GM12875 (cell line): ENCODE results near the gene PPM1B.
"Not testable (repeated sequence)": the region's sequence is repeated elsewhere in the genome, so short reads cannot be mapped to it uniquely, and the experiment has no call there.

Source experiments
- H3K4me3 ChIP-seq: one replicate; pipeline ENCODE4 v1.5.1; 2011; ENCODE audit warnings: low read depth, low read length, control low read depth
- TF ChIP-seq, protein P1 (sequence below): IDR thresholded peaks from 2 replicates; pipeline ENCODE4 v1.5.1; 2011; ENCODE audit warnings: low read depth, mild to moderate bottlenecking, control low read depth, inconsistent platforms, low read length, moderate library complexity, borderline replicate concordance; ENCODE audit not compliant: insufficient read depth

PPM1B gene

DNA sequence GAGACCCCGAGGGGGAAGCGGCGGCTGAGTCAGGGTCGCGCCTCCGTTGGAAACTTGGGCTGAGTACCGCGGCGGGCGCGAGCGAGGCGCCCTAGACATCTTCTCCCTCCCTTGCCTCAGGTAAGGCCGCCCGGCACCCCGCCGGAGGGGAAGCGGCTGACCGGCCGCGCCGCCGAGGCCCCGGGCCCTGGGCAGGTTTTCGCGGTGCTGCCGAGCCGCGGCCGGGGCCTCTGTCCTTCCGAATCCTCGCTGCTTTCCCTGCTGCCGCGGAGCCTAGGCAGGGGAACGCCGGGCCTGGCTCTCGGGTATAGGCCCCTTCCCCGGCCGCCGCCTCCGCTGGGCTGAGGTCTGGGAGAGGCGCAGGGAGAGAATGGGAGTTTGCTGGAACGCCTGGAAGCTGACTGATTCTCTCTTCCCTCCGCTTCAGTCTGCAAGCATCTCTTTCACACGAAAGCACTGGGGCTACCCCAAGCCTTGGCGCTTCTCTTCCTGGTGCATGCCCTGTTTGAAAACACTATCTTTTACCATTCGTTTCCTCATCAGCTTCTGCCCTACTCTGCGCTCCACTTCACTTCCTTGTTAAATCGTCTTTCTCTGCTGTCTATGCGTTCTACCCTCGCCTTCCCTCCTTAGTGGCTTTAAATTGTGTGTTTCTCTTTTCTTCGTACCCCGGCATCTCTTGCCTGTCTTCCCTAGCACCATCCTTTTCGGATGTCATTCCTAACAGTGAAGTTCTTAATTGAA lies 652 bp downstream of the PPM1B start:
- peak overlapping the region; percentile 72 for H3K4me3 ChIP-seq
- TF ChIP-seq, protein P1, sequence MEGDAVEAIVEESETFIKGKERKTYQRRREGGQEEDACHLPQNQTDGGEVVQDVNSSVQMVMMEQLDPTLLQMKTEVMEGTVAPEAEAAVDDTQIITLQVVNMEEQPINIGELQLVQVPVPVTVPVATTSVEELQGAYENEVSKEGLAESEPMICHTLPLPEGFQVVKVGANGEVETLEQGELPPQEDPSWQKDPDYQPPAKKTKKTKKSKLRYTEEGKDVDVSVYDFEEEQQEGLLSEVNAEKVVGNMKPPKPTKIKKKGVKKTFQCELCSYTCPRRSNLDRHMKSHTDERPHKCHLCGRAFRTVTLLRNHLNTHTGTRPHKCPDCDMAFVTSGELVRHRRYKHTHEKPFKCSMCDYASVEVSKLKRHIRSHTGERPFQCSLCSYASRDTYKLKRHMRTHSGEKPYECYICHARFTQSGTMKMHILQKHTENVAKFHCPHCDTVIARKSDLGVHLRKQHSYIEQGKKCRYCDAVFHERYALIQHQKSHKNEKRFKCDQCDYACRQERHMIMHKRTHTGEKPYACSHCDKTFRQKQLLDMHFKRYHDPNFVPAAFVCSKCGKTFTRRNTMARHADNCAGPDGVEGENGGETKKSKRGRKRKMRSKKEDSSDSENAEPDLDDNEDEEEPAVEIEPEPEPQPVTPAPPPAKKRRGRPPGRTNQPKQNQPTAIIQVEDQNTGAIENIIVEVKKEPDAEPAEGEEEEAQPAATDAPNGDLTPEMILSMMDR = no peak

DNA sequence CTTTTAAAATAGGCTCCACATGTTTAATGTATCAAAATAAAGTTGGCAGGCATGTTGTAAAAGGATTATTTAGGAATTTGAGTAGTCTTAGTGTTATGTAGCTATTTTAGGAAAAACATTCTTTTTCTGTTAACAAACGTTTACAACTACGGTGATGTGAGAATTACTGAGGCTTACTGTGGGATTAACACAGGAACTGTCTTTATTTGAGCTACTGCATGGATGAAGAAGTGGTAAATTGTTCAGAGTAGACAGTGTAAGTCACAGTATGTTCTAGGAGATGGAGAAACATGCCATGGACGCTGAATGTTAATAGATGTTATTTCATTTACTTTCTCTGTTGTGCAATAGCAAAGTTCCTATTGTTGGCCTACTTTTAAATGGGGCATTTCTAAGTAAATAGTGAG lies 1.6 kb downstream of the PPM1B start:
- TF ChIP-seq, protein P1 = no peak
- peak overlapping the region; percentile 26 for H3K4me3 ChIP-seq

DNA sequence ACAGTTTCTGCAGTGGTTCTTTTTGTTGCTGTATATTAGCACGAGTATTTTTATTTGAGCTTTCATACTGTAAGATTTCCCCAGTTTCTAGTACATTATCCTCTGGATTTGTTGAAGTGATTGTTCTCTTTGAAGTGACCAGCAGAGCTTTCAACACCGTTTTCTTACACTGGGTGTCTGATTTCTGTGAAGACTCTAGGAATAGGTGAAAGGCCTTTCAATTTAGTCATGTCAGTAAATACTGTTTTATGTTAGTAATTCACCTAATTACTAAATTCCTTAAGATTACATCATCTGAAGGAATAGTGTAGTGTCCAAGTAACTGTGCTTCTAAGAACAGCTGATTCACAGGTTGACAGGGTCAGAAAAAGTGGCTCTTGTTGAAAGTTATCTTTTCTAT lies 2.3 kb downstream of the PPM1B start:
- H3K4me3 ChIP-seq = no peak overlapping the region
- TF ChIP-seq, protein P1 = no peak

DNA sequence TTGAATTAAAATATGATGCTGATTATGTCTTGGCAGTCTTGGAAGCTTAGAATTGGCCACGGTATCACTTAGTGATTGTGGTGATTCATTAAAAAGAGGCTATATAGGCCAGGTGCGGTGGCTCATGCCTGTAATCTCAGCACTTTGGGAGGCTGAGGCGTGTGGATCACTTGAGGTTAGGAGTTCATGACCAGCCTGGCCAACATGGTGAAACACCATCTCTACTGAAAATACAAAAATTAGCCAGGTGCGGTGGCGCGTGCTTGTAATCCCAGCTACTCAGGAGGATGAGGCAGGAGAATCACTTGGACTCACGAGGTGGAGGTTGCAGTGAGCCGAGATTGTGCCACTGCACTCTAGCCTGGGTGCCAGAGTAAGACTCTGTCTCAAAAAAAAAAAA lies 2.8 kb downstream of the PPM1B start:
- not testable (repeated sequence) for H3K4me3 ChIP-seq

DNA sequence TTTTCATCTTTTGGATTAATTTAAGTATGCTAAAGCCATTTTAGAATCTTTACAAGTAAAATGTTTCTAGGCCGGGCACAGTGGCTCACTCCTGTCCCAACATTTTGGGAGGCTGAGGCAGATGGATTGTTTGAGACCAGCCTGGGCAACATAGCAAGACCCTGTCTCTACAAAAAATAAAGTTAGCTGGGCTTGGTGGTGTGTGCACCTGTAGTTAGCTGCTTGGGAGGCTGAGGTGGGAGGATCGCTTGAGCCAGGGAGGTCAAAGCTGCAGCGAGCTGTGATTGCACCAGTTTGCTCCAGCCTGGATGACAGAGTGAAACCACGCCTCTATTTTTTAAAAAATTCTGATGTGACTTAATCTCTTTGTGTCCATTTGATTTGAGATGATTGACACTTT lies 3.9 kb downstream of the PPM1B start:
- H3K4me3 ChIP-seq = no peak overlapping the region
- TF ChIP-seq, protein P1 = no peak

DNA sequence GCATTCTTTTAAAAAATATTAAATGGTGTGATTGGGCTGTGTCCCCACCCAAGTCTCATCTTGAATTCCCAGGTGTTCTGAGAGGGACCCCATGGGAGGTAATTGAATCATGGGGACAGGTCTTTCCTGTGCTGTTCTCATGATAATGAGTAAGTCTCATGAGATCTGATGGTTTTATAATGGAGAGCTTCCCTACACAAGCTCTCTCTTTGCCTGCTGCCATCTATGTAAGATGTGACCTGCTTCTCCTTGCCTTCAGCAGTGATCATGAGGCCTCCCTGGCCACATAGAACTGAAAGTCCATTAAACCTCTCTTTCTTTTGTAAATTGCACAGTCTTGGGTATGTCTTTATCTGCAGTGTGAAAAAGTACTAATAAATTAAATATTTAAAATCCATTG lies 10.3 kb downstream of the PPM1B start:
- no peak overlapping the region for H3K4me3 ChIP-seq
- TF ChIP-seq, protein P1 = no peak

DNA sequence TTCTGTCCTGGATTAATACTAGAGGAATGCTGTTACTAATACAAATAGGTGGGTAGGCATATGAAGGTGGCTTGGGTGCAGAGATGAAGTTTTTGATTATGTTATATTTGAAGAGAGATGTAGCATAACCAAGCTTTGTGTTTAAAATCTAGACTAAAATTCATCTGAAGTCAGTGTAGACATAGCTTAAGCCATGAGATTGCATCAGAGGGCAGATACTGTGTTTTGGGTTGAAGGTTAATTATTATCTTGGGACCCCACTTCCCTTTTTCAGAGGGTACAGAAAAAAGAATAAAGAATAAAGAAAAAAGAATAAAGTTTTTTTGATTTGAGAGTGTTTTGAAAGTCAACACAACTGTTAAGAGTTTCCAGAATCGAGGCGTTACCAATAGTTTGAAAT lies 13.0 kb downstream of the PPM1B start:
- H3K4me3 ChIP-seq = no peak overlapping the region
- TF ChIP-seq, protein P1 = no peak
